PFSK-1 (cell line): ENCODE results near the gene CFAP61.

Source experiments
- POLR2AphosphoS5 ChIP-seq: IDR thresholded peaks from 2 replicates; pipeline ENCODE4 v1.6.1; 2012; ENCODE audit warnings: low read depth, mild to moderate bottlenecking, control low read depth, low read length, moderate library complexity
- REST ChIP-seq, 2 experiments: IDR thresholded peaks; 2 replicates each; pipeline versions ENCODE4 v1.6.1 to v1.8.0; 2011 to 2012; ENCODE audit warnings: low read depth in 2 of 2, low read length in 2 of 2, control low read depth in 1 of 2, inconsistent platforms in 1 of 2, mild to moderate bottlenecking in 1 of 2, moderate library complexity in 1 of 2; ENCODE audit not compliant: insufficient read depth in 1 of 2
- TAF1 ChIP-seq: IDR thresholded peaks from 2 replicates; pipeline ENCODE4 v1.6.1; 2012; ENCODE audit warnings: low read length, control low read depth, borderline replicate concordance; ENCODE audit not compliant: insufficient read depth

GRCh38 chr20:20286061-20286460 lies 233.7 kb downstream of the CFAP61 start:
- TF ChIP-seq TAF1, result no peak
- no peak for TF ChIP-seq REST (IDR thresholded peaks at IDR 0.05; ENCODE audit: insufficient read depth in 1 of 2, low read depth in 2 of 2, low read length in 2 of 2)
- TF ChIP-seq POLR2AphosphoS5, result no peak
